Right lobe of liver (tissue), 4 donors: Measurements from ENCODE around the gene SOHLH2.

Experiments used
- CTCF ChIP-seq, 4 donors: fragments of 200-600 bp in 3 of 4; fragments of 450-650 bp in 1 of 4; IDR thresholded peaks; one replicate each; pipeline versions ENCODE4 v1.5.1 to v1.8.0; 2016 to 2022; ENCODE audit warnings: antibody characterized with exemption in 4 of 4, mild to moderate bottlenecking in 2 of 4
- POLR2A ChIP-seq: fragments of 450-650 bp; IDR thresholded peaks from one replicate; pipeline ENCODE4 v1.6.1; 2017; ENCODE audit warnings: antibody characterized with exemption, mild to moderate bottlenecking
- donor health status: DM: no; HTN: no; CAD: no.
- donor health status: DM: no; HTN: no; CAD: no.
- donor health status: DM: no; HTN: yes; CAD: no.

GRCh38 chr13:36133950-36134626 lies 80.3 kb downstream of the SOHLH2 start:
- TF ChIP-seq CTCF (IDR thresholded peaks at IDR 0.05) (no peak), POLR2A (no peak)
